Measurements from ENCODE around the gene MAZ.
"Not testable (repeated sequence)": the region's sequence is repeated elsewhere in the genome, so short reads cannot be mapped to it uniquely, and the experiment has no call there.

The MAZ gene

GRCh38 chr16:29789775-29790182 is 16.6 kb upstream of the MAZ start:
- no peak for DNase-seq (ENCODE audit: low read depth)
- no peak for TF ChIP-seq CTCF (IDR thresholded peaks at IDR 0.05; ENCODE audit: low read depth, low read length, missing control alignments)

GRCh38 chr16:29790183-29790948 is 16.0 kb upstream of the MAZ start, which contains the start of gene KIF22:
TSS of gene KIF22 (plus strand) at chr16:29790751. CDS start at chr16:29790760, 9 bp downstream.
- H3K4me3 ChIP-seq (ENCODE audit: low read depth, low read length) = peak within 1 kb of the TSS; percentile 94
- peak; percentile 77 for TF ChIP-seq CTCF (IDR thresholded peaks at IDR 0.05; ENCODE audit: low read depth, low read length, missing control alignments)
- DNase-seq (ENCODE audit: low read depth) = peak; percentile 96

More at GRCh38 chr16:29789775-29790182, 16.6 kb upstream of the MAZ start:
- peak overlapping the region; percentile 94 for H3K4me3 ChIP-seq (ENCODE audit: low read depth, low read length)

GRCh38 chr16:29790949-29791844 is 15.1 kb upstream of the MAZ start:
- DNase-seq (ENCODE audit: low read depth) = no peak
- no peak for TF ChIP-seq CTCF (IDR thresholded peaks at IDR 0.05; ENCODE audit: low read depth, low read length, missing control alignments)
- peak overlapping the region; percentile 65 for H3K4me3 ChIP-seq (ENCODE audit: low read depth, low read length)

GRCh38 chr16:29791845-29792807 is 14.2 kb upstream of the MAZ start:
- no peak for DNase-seq (ENCODE audit: low read depth)
- H3K4me3 ChIP-seq (ENCODE audit: low read depth, low read length) = peak overlapping the region; percentile 65
- TF ChIP-seq CTCF (IDR thresholded peaks at IDR 0.05; ENCODE audit: low read depth, low read length, missing control alignments) = no peak

- DNase-seq (ENCODE audit: low read depth); H3K4me3 ChIP-seq (ENCODE audit: low read depth, low read length): not testable (repeated sequence)
These were observed 13.2 kb upstream of the MAZ start for GRCh38 chr16:29793153-29793552.

- no peak overlapping the region for H3K4me3 ChIP-seq (ENCODE audit: low read depth, low read length)
- TF ChIP-seq CTCF (IDR thresholded peaks at IDR 0.05; ENCODE audit: low read depth, low read length, missing control alignments) = no peak
- no peak for DNase-seq (ENCODE audit: low read depth)
These were observed 12.1 kb upstream of the MAZ start for GRCh38 chr16:29794231-29794710.

Measured in GM12864 (cell line).